SK-N-SH treated with all-trans-retinoic acid at 6 μM for 48 hours (cell line): ENCODE measurements around the gene GLT8D1.

ENCODE experiments used
- ATAC-seq: fragments of 200-7000 bp; cut with Tn5 transposase; 3 replicates; pipeline ENCODE4 v1.9.1; 2020; ENCODE audit warnings: mild to moderate bottlenecking, moderate library complexity
- ARNTL ChIP-seq: fragments of 450-650 bp; formaldehyde crosslinking; IDR thresholded peaks from 2 replicates; pipeline ENCODE4 v1.5.0; 2020; ENCODE audit warnings: low read depth, mild to moderate bottlenecking, moderate library complexity, borderline replicate concordance
- ESRRG ChIP-seq: fragments of 250-450 bp; sonication (Bioruptor Pico); IDR thresholded peaks from 2 replicates; pipeline ENCODE4 v1.6.1; 2021; ENCODE audit warnings: mild to moderate bottlenecking
- ISL1 ChIP-seq: fragments of 250-450 bp; sonication (Bioruptor Pico); IDR thresholded peaks from 2 replicates; pipeline ENCODE4 v2.1.2; 2022; ENCODE audit warnings: mild to moderate bottlenecking, moderate library complexity
- OSR1 ChIP-seq: fragments of 250-450 bp; sonication (Bioruptor Pico); IDR thresholded peaks from 2 replicates; pipeline ENCODE4 v1.8.0; 2022; ENCODE audit warnings: moderate library complexity, mild to moderate bottlenecking, inconsistent platforms
- RARB ChIP-seq: fragments of 250-450 bp; sonication (Bioruptor Pico); IDR thresholded peaks from 2 replicates; pipeline ENCODE4 v1.8.0; 2021; ENCODE audit warnings: mild to moderate bottlenecking, moderate library complexity
- SNAI2 ChIP-seq: fragments of 250-450 bp; sonication (Bioruptor Pico); IDR thresholded peaks from 2 replicates; pipeline ENCODE4 v1.5.0; 2020; ENCODE audit warnings: mild to moderate bottlenecking, moderate library complexity
- TCF4 ChIP-seq: fragments of 250-450 bp; sonication (Bioruptor Pico); IDR thresholded peaks from 2 replicates; pipeline ENCODE4 v1.8.0; 2021; ENCODE audit warnings: mild to moderate bottlenecking, moderate library complexity, borderline replicate concordance
- TOX ChIP-seq: fragments of 250-450 bp; sonication (Bioruptor Pico); IDR thresholded peaks from 2 replicates; pipeline ENCODE4 v1.8.0; 2021; ENCODE audit warnings: mild to moderate bottlenecking, moderate library complexity, borderline replicate concordance
- ZC3H10 ChIP-seq: fragments of 250-450 bp; sonication (Bioruptor Pico); IDR thresholded peaks from 2 replicates; pipeline ENCODE4 v1.5.1; 2021; ENCODE audit warnings: mild to moderate bottlenecking, moderate library complexity
- ZFP3 ChIP-seq: fragments of 250-450 bp; sonication (Bioruptor Pico); IDR thresholded peaks from 2 replicates; pipeline ENCODE4 v1.5.0; 2020; ENCODE audit warnings: mild to moderate bottlenecking, moderate library complexity
- ZFP30 ChIP-seq: fragments of 450-650 bp; formaldehyde crosslinking; IDR thresholded peaks from 2 replicates; pipeline ENCODE4 v1.5.0; 2022; ENCODE audit warnings: mild to moderate bottlenecking, moderate library complexity
- ZNF8 ChIP-seq: fragments of 450-650 bp; formaldehyde crosslinking; IDR thresholded peaks from 2 replicates; pipeline ENCODE4 v1.5.0; 2020; ENCODE audit warnings: mild to moderate bottlenecking, moderate library complexity
- TF ChIP-seq, protein P1 (sequence below): fragments of 250-450 bp; sonication (Bioruptor Pico); IDR thresholded peaks from 2 replicates; pipeline ENCODE4 v1.8.0; 2020; ENCODE audit warnings: mild to moderate bottlenecking, moderate library complexity, borderline replicate concordance
- TF ChIP-seq, protein P2 (sequence below): fragments of 250-450 bp; sonication (Bioruptor Pico); IDR thresholded peaks from 2 replicates; pipeline ENCODE4 v1.5.0; 2020; ENCODE audit warnings: mild to moderate bottlenecking, moderate library complexity
- TF ChIP-seq, protein P3 (sequence below): fragments of 250-450 bp; sonication (Bioruptor Pico); IDR thresholded peaks from 2 replicates; pipeline ENCODE4 v1.5.1; 2021; ENCODE audit warnings: mild to moderate bottlenecking, moderate library complexity
- TF ChIP-seq, protein P4 (sequence below): fragments of 250-450 bp; sonication (Bioruptor Pico); IDR thresholded peaks from 2 replicates; pipeline ENCODE4 v1.5.1; 2020; ENCODE audit warnings: low read depth, mild to moderate bottlenecking, moderate library complexity
- TF ChIP-seq, protein P5 (sequence below): fragments of 250-450 bp; sonication (Bioruptor Pico); IDR thresholded peaks from 2 replicates; pipeline ENCODE4 v1.8.0; 2021; ENCODE audit warnings: low read depth, mild to moderate bottlenecking, moderate library complexity, borderline replicate concordance

Gene GLT8D1

DNA sequence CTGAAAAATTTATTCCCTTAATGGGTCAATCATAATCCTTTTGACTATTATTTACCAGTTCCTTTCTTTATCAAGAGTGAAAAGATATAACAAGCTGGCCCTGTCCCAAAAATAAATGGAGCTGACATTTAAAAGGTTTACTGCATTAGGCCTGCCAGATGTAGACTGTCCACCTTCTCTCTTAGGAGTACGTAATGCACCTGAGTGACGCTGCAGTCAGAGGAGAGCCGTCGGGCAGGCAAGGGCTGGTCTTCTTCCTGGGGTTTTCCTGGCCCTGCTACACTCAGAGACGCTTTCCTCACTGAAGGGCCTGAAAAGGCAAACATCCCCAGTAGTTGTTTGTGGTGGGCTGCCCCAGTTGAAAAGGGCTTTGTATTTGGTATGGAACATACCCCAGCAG, 37.6 kb upstream of the GLT8D1 start:
- no peak for ATAC-seq
- TF ChIP-seq TOX (CRISPR knock-in tag) (no peak), ZFP30 (CRISPR knock-in tag) (no peak)
- TF ChIP-seq, protein P1, sequence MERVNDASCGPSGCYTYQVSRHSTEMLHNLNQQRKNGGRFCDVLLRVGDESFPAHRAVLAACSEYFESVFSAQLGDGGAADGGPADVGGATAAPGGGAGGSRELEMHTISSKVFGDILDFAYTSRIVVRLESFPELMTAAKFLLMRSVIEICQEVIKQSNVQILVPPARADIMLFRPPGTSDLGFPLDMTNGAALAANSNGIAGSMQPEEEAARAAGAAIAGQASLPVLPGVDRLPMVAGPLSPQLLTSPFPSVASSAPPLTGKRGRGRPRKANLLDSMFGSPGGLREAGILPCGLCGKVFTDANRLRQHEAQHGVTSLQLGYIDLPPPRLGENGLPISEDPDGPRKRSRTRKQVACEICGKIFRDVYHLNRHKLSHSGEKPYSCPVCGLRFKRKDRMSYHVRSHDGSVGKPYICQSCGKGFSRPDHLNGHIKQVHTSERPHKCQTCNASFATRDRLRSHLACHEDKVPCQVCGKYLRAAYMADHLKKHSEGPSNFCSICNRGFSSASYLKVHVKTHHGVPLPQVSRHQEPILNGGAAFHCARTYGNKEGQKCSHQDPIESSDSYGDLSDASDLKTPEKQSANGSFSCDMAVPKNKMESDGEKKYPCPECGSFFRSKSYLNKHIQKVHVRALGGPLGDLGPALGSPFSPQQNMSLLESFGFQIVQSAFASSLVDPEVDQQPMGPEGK (CRISPR knock-in tag): no peak
- TF ChIP-seq, all 23 proteins: peak for 0

DNA sequence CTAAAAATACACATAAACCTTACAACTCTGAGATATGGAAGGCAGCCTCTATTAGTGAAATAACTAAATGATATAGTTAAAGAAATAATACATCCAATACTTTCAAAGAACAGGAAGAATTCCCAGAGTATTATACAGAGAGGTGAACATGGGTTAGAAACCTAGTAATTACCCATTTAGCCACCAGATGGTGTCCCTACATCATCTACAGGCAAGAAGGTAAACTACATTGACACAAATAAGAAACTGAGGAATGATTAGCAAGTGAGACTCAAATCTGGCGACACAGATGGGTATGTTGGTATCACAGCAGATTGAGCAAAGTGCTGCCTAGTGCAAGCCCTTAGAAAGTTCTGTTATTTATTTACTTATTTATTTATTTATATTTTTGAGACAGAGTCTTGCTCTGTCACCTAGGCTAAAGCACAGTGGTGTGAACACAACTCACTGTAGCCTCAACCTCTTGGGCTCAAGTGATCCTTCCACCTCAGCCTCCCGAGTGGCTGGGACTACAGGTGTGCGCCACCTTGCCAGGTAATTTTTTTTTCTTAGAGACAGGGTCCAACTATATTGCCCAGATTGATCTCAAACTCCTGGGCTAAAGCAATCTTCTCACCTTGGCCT, 36.9 kb upstream of the GLT8D1 start:
- TF ChIP-seq, protein P2, sequence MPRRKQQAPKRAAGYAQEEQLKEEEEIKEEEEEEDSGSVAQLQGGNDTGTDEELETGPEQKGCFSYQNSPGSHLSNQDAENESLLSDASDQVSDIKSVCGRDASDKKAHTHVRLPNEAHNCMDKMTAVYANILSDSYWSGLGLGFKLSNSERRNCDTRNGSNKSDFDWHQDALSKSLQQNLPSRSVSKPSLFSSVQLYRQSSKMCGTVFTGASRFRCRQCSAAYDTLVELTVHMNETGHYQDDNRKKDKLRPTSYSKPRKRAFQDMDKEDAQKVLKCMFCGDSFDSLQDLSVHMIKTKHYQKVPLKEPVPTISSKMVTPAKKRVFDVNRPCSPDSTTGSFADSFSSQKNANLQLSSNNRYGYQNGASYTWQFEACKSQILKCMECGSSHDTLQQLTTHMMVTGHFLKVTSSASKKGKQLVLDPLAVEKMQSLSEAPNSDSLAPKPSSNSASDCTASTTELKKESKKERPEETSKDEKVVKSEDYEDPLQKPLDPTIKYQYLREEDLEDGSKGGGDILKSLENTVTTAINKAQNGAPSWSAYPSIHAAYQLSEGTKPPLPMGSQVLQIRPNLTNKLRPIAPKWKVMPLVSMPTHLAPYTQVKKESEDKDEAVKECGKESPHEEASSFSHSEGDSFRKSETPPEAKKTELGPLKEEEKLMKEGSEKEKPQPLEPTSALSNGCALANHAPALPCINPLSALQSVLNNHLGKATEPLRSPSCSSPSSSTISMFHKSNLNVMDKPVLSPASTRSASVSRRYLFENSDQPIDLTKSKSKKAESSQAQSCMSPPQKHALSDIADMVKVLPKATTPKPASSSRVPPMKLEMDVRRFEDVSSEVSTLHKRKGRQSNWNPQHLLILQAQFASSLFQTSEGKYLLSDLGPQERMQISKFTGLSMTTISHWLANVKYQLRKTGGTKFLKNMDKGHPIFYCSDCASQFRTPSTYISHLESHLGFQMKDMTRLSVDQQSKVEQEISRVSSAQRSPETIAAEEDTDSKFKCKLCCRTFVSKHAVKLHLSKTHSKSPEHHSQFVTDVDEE (CRISPR knock-in tag): no peak
- ATAC-seq: peak; percentile 81

DNA sequence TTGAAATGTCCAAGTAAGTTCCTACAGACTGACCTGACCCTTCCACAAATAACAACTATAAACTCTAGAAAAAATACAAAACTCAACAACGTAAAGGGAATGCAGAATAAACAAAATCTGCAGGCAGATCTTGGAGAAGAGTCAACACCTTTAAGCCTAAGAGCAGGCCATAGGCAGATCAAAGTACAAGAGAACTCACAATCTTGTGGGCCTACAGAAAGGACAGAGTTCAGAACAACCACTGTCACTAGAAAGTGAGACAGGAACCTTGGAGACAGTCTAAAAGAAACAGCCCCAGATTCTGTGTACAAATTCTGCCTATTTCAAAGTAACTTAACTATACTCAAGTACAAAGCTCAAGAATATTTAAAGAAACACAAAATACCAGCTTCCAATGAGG, 34.1 kb upstream of the GLT8D1 start:
- ATAC-seq: no peak
- no peak for TF ChIP-seq TCF4 (CRISPR knock-in tag)
- no peak for TF ChIP-seq ESRRG (CRISPR knock-in tag)
- no peak for TF ChIP-seq TOX (CRISPR knock-in tag)
- TF ChIP-seq, protein P1 (CRISPR knock-in tag): no peak
- TF ChIP-seq RARB: no peak
- TF ChIP-seq, protein P3, sequence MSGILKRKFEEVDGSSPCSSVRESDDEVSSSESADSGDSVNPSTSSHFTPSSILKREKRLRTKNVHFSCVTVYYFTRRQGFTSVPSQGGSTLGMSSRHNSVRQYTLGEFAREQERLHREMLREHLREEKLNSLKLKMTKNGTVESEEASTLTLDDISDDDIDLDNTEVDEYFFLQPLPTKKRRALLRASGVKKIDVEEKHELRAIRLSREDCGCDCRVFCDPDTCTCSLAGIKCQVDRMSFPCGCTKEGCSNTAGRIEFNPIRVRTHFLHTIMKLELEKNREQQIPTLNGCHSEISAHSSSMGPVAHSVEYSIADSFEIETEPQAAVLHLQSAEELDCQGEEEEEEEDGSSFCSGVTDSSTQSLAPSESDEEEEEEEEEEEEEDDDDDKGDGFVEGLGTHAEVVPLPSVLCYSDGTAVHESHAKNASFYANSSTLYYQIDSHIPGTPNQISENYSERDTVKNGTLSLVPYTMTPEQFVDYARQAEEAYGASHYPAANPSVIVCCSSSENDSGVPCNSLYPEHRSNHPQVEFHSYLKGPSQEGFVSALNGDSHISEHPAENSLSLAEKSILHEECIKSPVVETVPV: no peak

DNA sequence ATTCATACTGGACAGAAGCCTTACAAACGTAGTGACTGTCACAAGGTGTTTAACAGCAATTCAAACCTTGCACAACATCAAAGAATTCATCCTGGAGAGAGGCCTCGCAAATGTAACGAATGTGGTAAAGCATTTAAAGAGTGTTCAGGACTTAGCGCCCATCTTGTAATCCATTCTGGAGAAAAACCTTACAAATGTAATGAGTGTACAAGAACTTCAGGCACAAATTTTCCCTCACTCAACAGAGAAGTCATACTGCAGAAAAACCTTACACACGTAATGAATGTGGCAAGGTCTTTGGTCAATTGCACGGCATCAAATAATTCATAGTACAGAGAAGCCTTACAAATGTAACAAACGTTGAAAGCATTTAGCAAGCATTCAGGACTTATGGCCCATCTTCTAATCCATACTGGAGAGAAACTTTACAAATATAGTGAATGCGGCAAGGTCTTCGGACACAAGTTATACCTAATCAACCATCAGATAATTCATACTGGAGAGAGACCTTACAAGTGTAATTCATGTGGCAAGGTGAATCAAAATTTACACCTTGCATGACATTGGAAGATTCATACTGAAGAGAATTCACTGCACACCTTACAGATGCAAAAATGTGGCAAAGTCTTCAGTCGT, 27.8 kb upstream of the GLT8D1 start:
- no peak for ATAC-seq
- TF ChIP-seq ARNTL: no peak
- TF ChIP-seq TCF4 (CRISPR knock-in tag): no peak
- TF ChIP-seq, protein P1 (CRISPR knock-in tag): no peak
- TF ChIP-seq ISL1: no peak
- no peak for TF ChIP-seq OSR1 (CRISPR knock-in tag)
- no peak for TF ChIP-seq ZFP30 (CRISPR knock-in tag)
- TF ChIP-seq, protein P2 (CRISPR knock-in tag): no peak
- TF ChIP-seq SNAI2 (CRISPR knock-in tag): no peak
- TF ChIP-seq, protein P4, sequence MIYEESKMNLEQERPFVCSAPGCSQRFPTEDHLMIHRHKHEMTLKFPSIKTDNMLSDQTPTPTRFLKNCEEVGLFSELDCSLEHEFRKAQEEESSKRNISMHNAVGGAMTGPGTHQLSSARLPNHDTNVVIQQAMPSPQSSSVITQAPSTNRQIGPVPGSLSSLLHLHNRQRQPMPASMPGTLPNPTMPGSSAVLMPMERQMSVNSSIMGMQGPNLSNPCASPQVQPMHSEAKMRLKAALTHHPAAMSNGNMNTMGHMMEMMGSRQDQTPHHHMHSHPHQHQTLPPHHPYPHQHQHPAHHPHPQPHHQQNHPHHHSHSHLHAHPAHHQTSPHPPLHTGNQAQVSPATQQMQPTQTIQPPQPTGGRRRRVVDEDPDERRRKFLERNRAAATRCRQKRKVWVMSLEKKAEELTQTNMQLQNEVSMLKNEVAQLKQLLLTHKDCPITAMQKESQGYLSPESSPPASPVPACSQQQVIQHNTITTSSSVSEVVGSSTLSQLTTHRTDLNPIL (CRISPR knock-in tag): no peak
- TF ChIP-seq ZNF8 (CRISPR knock-in tag): no peak
- TF ChIP-seq RARB: no peak
- TF ChIP-seq, protein P5, sequence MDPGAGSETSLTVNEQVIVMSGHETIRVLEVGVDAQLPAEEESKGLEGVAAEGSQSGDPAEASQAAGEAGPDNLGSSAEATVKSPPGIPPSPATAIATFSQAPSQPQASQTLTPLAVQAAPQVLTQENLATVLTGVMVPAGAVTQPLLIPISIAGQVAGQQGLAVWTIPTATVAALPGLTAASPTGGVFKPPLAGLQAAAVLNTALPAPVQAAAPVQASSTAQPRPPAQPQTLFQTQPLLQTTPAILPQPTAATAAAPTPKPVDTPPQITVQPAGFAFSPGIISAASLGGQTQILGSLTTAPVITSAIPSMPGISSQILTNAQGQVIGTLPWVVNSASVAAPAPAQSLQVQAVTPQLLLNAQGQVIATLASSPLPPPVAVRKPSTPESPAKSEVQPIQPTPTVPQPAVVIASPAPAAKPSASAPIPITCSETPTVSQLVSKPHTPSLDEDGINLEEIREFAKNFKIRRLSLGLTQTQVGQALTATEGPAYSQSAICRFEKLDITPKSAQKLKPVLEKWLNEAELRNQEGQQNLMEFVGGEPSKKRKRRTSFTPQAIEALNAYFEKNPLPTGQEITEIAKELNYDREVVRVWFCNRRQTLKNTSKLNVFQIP (CRISPR knock-in tag): no peak
- no peak for TF ChIP-seq TOX (CRISPR knock-in tag)
- TF ChIP-seq ZC3H10 (CRISPR knock-in tag): no peak
- TF ChIP-seq ZFP3 (CRISPR knock-in tag): no peak
